Suprapubic skin (tissue), 4 donors: ENCODE measurements around the gene TLE6.

Experiments used
- EP300 ChIP-seq: sonication (generic); formaldehyde crosslinking; IDR thresholded peaks from one replicate; pipeline ENCODE4 v1.6.1; 2017; ENCODE audit warnings: antibody characterized with exemption
- POLR2A ChIP-seq, 2 donors: fragments of 450-650 bp; IDR thresholded peaks; one replicate each; pipeline ENCODE4 v1.6.1; 2017; ENCODE audit warnings: antibody characterized with exemption in 2 of 2, mild to moderate bottlenecking in 2 of 2, moderate library complexity in 2 of 2
- POLR2AphosphoS5 ChIP-seq, 3 donors: sonication (generic); formaldehyde crosslinking; IDR thresholded peaks; one replicate each; pipeline ENCODE4 v1.6.1; 2017; ENCODE audit warnings: antibody characterized with exemption in 3 of 3
- TF ChIP-seq, protein P1 (sequence below), 2 donors: fragments of 200-600 bp in 1 of 2; fragments of 450-650 bp in 1 of 2; sonication (generic) in 1 of 2; IDR thresholded peaks; one replicate each; pipeline ENCODE4 v1.5.1; 2016 to 2019; ENCODE audit warnings: antibody characterized with exemption in 2 of 2, mild to moderate bottlenecking in 1 of 2, moderate library complexity in 1 of 2

DNA sequence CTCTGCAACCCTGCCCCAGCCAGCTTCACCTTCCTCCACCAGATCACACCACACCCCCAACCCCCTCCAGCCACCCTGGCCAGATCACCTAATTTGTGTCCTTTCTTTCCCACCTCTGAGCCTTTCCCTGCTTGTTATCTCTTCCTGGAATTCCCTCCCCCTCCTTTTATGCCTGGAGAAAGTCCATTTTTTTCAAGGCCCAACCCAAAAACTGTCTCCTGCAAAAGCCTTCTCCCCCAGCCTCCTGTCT lies 57.0 kb downstream of the TLE6 start:
- TF ChIP-seq POLR2A (IDR thresholded peaks at IDR 0.05) (no peak), POLR2AphosphoS5 (IDR thresholded peaks at IDR 0.05) (no peak), EP300 (no peak)
- TF ChIP-seq, protein P1, sequence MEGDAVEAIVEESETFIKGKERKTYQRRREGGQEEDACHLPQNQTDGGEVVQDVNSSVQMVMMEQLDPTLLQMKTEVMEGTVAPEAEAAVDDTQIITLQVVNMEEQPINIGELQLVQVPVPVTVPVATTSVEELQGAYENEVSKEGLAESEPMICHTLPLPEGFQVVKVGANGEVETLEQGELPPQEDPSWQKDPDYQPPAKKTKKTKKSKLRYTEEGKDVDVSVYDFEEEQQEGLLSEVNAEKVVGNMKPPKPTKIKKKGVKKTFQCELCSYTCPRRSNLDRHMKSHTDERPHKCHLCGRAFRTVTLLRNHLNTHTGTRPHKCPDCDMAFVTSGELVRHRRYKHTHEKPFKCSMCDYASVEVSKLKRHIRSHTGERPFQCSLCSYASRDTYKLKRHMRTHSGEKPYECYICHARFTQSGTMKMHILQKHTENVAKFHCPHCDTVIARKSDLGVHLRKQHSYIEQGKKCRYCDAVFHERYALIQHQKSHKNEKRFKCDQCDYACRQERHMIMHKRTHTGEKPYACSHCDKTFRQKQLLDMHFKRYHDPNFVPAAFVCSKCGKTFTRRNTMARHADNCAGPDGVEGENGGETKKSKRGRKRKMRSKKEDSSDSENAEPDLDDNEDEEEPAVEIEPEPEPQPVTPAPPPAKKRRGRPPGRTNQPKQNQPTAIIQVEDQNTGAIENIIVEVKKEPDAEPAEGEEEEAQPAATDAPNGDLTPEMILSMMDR (IDR thresholded peaks at IDR 0.05): no peak
